Measurements from ENCODE around the gene SPRYD4.

The SPRYD4 gene

GRCh38 chr12:56522411-56523193 is 54.2 kb downstream of the SPRYD4 start:
- DNase-seq: no peak

GRCh38 chr12:56528846-56529245 is 60.5 kb downstream of the SPRYD4 start:
- DNase-seq: no peak

All from stimulated activated CD4-positive, alpha-beta T cell treated with anti-CD3 and anti-CD28 coated beads, Interleukin-4, amount 100 ng/mL, for 1 hour (primary cell).